HepG2 (cell line): ENCODE data around the gene ITGB5. TPM values are rescaled to one million over a fixed set of nuclear protein-coding genes. Genes with fewer than 3 reads are reported as not detected.
A peak's percentile ranks its signal among the peaks of the same experiment; 100 is the strongest.

Experiments
- CHCHD3 ChIP-seq: sonication (generic); formaldehyde crosslinking; IDR thresholded peaks from 2 replicates; pipeline ENCODE4 v1.8.0; 2022; ENCODE audit warnings: mild to moderate bottlenecking, missing genetic modification reagents, moderate library complexity
- CTCF ChIP-seq: sonication (generic); formaldehyde crosslinking; IDR thresholded peaks from 2 replicates; pipeline ENCODE4 v1.5.0; 2020; ENCODE audit warnings: mild to moderate bottlenecking, missing genetic modification reagents, moderate library complexity
- GLI4 ChIP-seq: sonication (generic); formaldehyde crosslinking; IDR thresholded peaks from 2 replicates; pipeline ENCODE4 v1.5.1; 2020; ENCODE audit warnings: missing genetic modification reagents, mild to moderate bottlenecking, moderate library complexity, borderline replicate concordance
- HNF4G ChIP-seq, 2 experiments: sonication (generic) in 1 of 2; formaldehyde crosslinking in 1 of 2; IDR thresholded peaks; 2 replicates each; pipeline versions ENCODE4 v1.4.0 to v1.6.1; 2011 to 2020; ENCODE audit warnings: borderline replicate concordance in 2 of 2, low read depth in 2 of 2, mild to moderate bottlenecking in 2 of 2, low read length in 1 of 2, missing genetic modification reagents in 1 of 2, moderate library complexity in 1 of 2
- ISX ChIP-seq: sonication (generic); formaldehyde crosslinking; conservative IDR thresholded peaks from 2 replicates; pipeline ENCODE4 v1.5.0; 2020; ENCODE audit warnings: missing genetic modification reagents
- KDM1A ChIP-seq: IDR thresholded peaks from 2 replicates; pipeline ENCODE4 v1.6.1; 2016; ENCODE audit warnings: missing compliant biosample characterization
- MED1 ChIP-seq: sonication (generic); formaldehyde crosslinking; IDR thresholded peaks from 2 replicates; pipeline ENCODE4 v1.4.0; 2020; ENCODE audit warnings: missing genetic modification reagents
- MZF1 ChIP-seq: sonication (generic); formaldehyde crosslinking; IDR thresholded peaks from 2 replicates; pipeline ENCODE4 v1.8.1; 2023; ENCODE audit warnings: mild to moderate bottlenecking, missing genetic modification reagents, borderline replicate concordance
- NFYB ChIP-seq: sonication (generic); formaldehyde crosslinking; IDR thresholded peaks from 2 replicates; pipeline ENCODE4 v1.4.0; 2020; ENCODE audit warnings: missing genetic modification reagents
- PAF1 ChIP-seq: IDR thresholded peaks from 2 replicates; pipeline ENCODE4 v1.6.1; 2016; ENCODE audit warnings: missing genetic modification reagents, missing compliant biosample characterization
- PATZ1 ChIP-seq: sonication (generic); formaldehyde crosslinking; IDR thresholded peaks from 2 replicates; pipeline ENCODE4 v1.4.0; 2020; ENCODE audit warnings: missing genetic modification reagents
- PAX8 ChIP-seq: sonication (generic); formaldehyde crosslinking; IDR thresholded peaks from 2 replicates; pipeline ENCODE4 v1.8.0; 2022; ENCODE audit warnings: mild to moderate bottlenecking, missing genetic modification reagents, borderline replicate concordance
- PHF8 ChIP-seq: sonication (generic); formaldehyde crosslinking; IDR thresholded peaks from 2 replicates; pipeline ENCODE4 v1.5.0; 2020; ENCODE audit warnings: missing genetic modification reagents
- POLR2AphosphoS2 ChIP-seq: IDR thresholded peaks from 2 replicates; pipeline ENCODE4 v1.6.1; 2011; ENCODE audit warnings: low read depth, low read length, improper control_type of control experiment
- RCOR2 ChIP-seq: IDR thresholded peaks from 2 replicates; pipeline ENCODE4 v1.6.1; 2016; ENCODE audit warnings: missing biosample characterization, missing genetic modification reagents
- SKIL ChIP-seq: sonication (generic); formaldehyde crosslinking; IDR thresholded peaks from 2 replicates; pipeline ENCODE4 v1.8.0; 2022; ENCODE audit warnings: missing genetic modification reagents, mild to moderate bottlenecking, moderate library complexity, borderline replicate concordance
- ZNF205 ChIP-seq: IDR thresholded peaks from 2 replicates; pipeline ENCODE4 v1.6.1; 2018; ENCODE audit warnings: missing biosample characterization, missing genetic modification reagents
- ZNF335 ChIP-seq: sonication (generic); formaldehyde crosslinking; IDR thresholded peaks from 2 replicates; pipeline ENCODE4 v1.4.0; 2020; ENCODE audit warnings: missing genetic modification reagents
- ZNF644 ChIP-seq: IDR thresholded peaks from 2 replicates; pipeline ENCODE4 v1.6.1; 2016; ENCODE audit warnings: low read depth
- ZNF839 ChIP-seq: sonication (generic); formaldehyde crosslinking; IDR thresholded peaks from 2 replicates; pipeline ENCODE4 v1.4.0; 2020; ENCODE audit warnings: missing genetic modification reagents, mild to moderate bottlenecking, borderline replicate concordance
- ZNF878 ChIP-seq: sonication (generic); formaldehyde crosslinking; IDR thresholded peaks from 2 replicates; pipeline ENCODE4 v1.8.1; 2023; ENCODE audit warnings: mild to moderate bottlenecking, missing genetic modification reagents, moderate library complexity
- polyA plus RNA-seq, 8 experiments: library from polyadenylated mRNA; depleted of rRNA in 3 of 8; stranded (reverse) in 7 of 8; unstranded in 1 of 8; fragments of >200 nt; fragmentation: Illumina TruSeq in 4 of 8; extraction: Trizol in 4 of 8; gene quantifications; 2 replicates each; pipeline versions ENCODE4 v1.2.1 to v1.2.3, GENCODE V29; 2011 to 2016; ENCODE audit warnings: low read depth in 4 of 8, missing spikeins in 1 of 8, mixed read lengths in 1 of 8; ENCODE audit not compliant: insufficient read depth in 1 of 8
- total RNA-seq, 5 experiments: library from RNA; depleted of rRNA; stranded (reverse); fragments of >200 nt; fragmentation: Illumina TruSeq; extraction: Trizol; gene quantifications; 2 replicates each; pipeline ENCODE4 v1.2.3, GENCODE V29; 2016; ENCODE audit warnings: low read depth in 1 of 5

Gene ITGB5
- total and polyA plus RNA-seq, 2 of the 13 experiments (the other 11 are each of a cell fraction or from before 2014, with no cell fraction given) = 74.1 to 343 TPM

- TF ChIP-seq MZF1 (CRISPR knock-in tag) (no peak), RCOR2 (CRISPR knock-in tag) (0 out of 2 replicates have a peak, but pooled peaks have one; percentile 39), NFYB (no peak), CHCHD3 (no peak), GLI4 (CRISPR knock-in tag) (0 out of 2 replicates have a peak, but pooled peaks have one; percentile 45), ZNF335 (CRISPR knock-in tag) (0 out of 2 replicates have a peak, but pooled peaks have one; percentile 23), MED1 (peak; percentile 78), ZNF839 (no peak), ZNF878 (peak; percentile 77; the same call in 1 of the 2 replicates), KDM1A (no peak; the same call in 1 of the 2 replicates), CTCF (CRISPR knock-in tag) (no peak), POLR2AphosphoS2 (no peak), PAF1 (no peak), PATZ1 (CRISPR knock-in tag) (0 out of 2 replicates have a peak, but pooled peaks have one; percentile 25), PAX8 (CRISPR knock-in tag) (no peak), ZNF644 (peak; percentile 68), PHF8 (no peak), SKIL (CRISPR knock-in tag) (no peak), HNF4G (IDR thresholded peaks at IDR 0.05; ENCODE audit: borderline replicate concordance, low read depth, low read length) (0 out of 2 replicates have a peak, but pooled peaks have one; percentile 15), HNF4G (CRISPR knock-in tag; IDR thresholded peaks at IDR 0.05; ENCODE audit: borderline replicate concordance, low read depth) (no peak; the same call in 1 of the 2 replicates), ZNF205 (CRISPR knock-in tag) (no peak), ISX (no peak)
Measured at GRCh38 chr3:124812291-124813265, 74.6 kb downstream of the ITGB5 start (continued).
